H1 (cell line): ENCODE results near the gene HOXB4. TPM values are rescaled to one million over a fixed set of nuclear protein-coding genes. Genes with fewer than 3 reads are reported as not detected.

ENCODE experiments used
- CBX8 ChIP-seq: fragments of 300-800, 300-1000 bp; sonication (generic); IDR thresholded peaks from 2 replicates; pipeline ENCODE4 v1.7.1; 2016; ENCODE audit warnings: low read depth, low read length, borderline replicate concordance
- SIRT6 ChIP-seq: IDR thresholded peaks from one replicate; pipeline ENCODE4 v1.7.1; 2012; ENCODE audit warnings: low read length, inconsistent platforms
- SP2 ChIP-seq: IDR thresholded peaks from 2 replicates; pipeline ENCODE4 v1.6.1; 2012; ENCODE audit warnings: mild to moderate bottlenecking, low read length, inconsistent platforms
- SUZ12 ChIP-seq: fragments of 200-600 bp; sonication (generic); IDR thresholded peaks from 2 replicates; pipeline ENCODE4 v1.6.1; 2012; ENCODE audit warnings: mild to moderate bottlenecking, inconsistent platforms, low read length, moderate library complexity, mixed read lengths
- polyA plus RNA-seq, 7 experiments: library from polyadenylated mRNA; depleted of rRNA in 3 of 7; stranded (reverse) in 5 of 7; unstranded in 2 of 7; fragments of >200 nt in 5 of 7; fragments of 200-250 nt in 2 of 7; gene quantifications; 1 replicate in 5 of 7; 2 replicates in 1 of 7; 4 replicates in 1 of 7; pipeline versions ENCODE4 v1.2.1 to v1.2.3, GENCODE V29; 2011 to 2013; ENCODE audit warnings: missing spikeins in 2 of 7, mixed read lengths in 2 of 7
- total RNA-seq: library from RNA; stranded (reverse); fragmentation: NEBNext Ultra II Directional; extraction: Animal tissue kit (Norgen Biotek cat#: 25700); gene quantifications from 2 replicates; pipeline ENCODE4 v1.2.1, GENCODE V29; 2021

Gene HOXB4
- total and polyA plus RNA-seq, 2 of the 8 experiments (the other 6 are each of a cell fraction or from before 2014, with no cell fraction given): not detected

DNA sequence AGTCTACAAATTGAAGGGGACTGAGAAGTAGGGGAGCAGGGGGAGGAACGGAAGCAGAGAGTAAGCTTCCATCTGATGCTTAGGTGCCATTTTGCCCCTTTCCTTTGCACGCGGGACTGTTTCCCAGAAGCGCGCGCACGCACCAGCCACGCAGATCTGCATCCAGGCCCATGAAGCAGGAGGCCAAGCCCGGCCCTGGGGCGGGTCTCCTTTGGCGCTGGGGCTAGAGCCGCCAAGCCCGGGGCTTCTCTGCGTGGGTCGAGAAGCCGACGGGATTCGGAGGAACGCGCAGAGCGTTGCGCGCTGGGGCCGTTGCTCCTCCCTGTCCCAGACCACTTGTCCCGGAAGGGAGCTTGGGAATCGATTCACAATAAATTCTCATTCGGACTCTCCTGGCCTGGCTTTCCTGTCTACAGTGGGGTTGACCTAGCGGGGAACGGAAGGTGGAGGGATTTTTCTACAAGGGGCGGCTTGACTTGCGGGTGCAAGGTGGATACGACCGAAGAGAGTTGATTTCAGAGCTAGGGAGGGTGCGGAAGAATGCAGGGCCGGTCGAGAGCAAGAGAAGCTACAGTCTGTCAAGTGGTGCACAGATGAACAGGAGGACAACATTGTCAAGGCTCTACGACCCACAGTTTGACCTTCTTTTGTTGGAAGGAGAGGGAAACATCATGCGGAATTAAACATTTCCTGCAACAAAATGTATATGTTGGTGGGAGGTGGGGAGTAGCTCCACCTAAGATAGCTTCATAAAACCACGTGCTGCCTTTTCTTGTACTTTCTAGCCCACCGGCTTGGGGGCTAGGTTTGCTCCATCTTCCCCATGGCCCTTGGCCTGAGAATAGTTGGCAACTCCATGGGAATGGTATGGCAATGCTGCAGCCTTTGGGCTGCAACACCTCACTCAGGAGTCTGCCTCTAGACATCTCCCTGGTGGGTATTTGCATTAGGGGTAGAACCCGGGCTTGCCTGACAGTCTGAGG is 43.6 kb upstream of the HOXB4 start (continued):
- no peak for TF ChIP-seq SIRT6
- no peak for TF ChIP-seq SP2
- peak; percentile 84; the same call in 1 of the 2 replicates for TF ChIP-seq CBX8
- peak; percentile 99 for TF ChIP-seq SUZ12
